Hematopoietic multipotent progenitor cell treated with erythropoietin and hydrocortisone succinate and interleukin-3 and kit ligand, for 17 days (in vitro differentiated cells): Measurements from ENCODE around the gene ROR2.
"Not testable (repeated sequence)": the region's sequence is repeated elsewhere in the genome, so short reads cannot be mapped to it uniquely, and the experiment has no call there.

Experiments used
- DNase-seq: peaks from one replicate; pipeline ENCODE4 v3.0.0-alpha.2; 2015; ENCODE audit warnings: low spot score

The ROR2 gene

GRCh38 chr9:91949946-91950664, at the start of gene ROR2:
ROR2 (minus strand) TSS chr9:91950228.
- no peak for DNase-seq

- no peak for DNase-seq
These were observed 45.1 kb upstream of the ROR2 start for GRCh38 chr9:91995000-91995655.

- DNase-seq, result no peak
These were observed 44.4 kb upstream of the ROR2 start for GRCh38 chr9:91994422-91994821.

- DNase-seq, result no peak
These were observed 42.5 kb upstream of the ROR2 start for GRCh38 chr9:91992461-91993041.

- DNase-seq, result no peak
These were observed 41.8 kb upstream of the ROR2 start for GRCh38 chr9:91991721-91992341.

- DNase-seq, result no peak
These were observed 36.2 kb upstream of the ROR2 start for GRCh38 chr9:91986248-91986647.

GRCh38 chr9:91985692-91986091, 35.7 kb upstream of the ROR2 start:
- no peak for DNase-seq

- no peak for DNase-seq
These were observed 28.8 kb upstream of the ROR2 start for GRCh38 chr9:91978740-91979414.

- DNase-seq, result not testable (repeated sequence)
These were observed 25.2 kb upstream of the ROR2 start for GRCh38 chr9:91975254-91975653.

- DNase-seq, result no peak
These were observed 22.7 kb upstream of the ROR2 start for GRCh38 chr9:91972711-91973110.

GRCh38 chr9:91972076-91972626, 22.1 kb upstream of the ROR2 start:
- no peak for DNase-seq

GRCh38 chr9:91967259-91967658, 17.2 kb upstream of the ROR2 start:
- no peak for DNase-seq

GRCh38 chr9:91966503-91966902, 16.5 kb upstream of the ROR2 start:
- no peak for DNase-seq

- DNase-seq, result no peak
These were observed 13.7 kb upstream of the ROR2 start for GRCh38 chr9:91963711-91964240.

GRCh38 chr9:91960367-91960766, 10.3 kb upstream of the ROR2 start:
- DNase-seq, result no peak

GRCh38 chr9:91958174-91958573, 8.1 kb upstream of the ROR2 start:
- no peak for DNase-seq

GRCh38 chr9:91954841-91955471, 4.9 kb upstream of the ROR2 start:
- DNase-seq, result no peak

- DNase-seq, result no peak
These were observed 3.7 kb upstream of the ROR2 start for GRCh38 chr9:91953718-91954117.

- no peak for DNase-seq
These were observed 2.0 kb upstream of the ROR2 start for GRCh38 chr9:91951944-91952520.

- DNase-seq, result no peak
These were observed 559 bp downstream of the ROR2 start for GRCh38 chr9:91949392-91949945.
